ENCODE data around the gene CPA4.
"Not testable (repeated sequence)": the region's sequence is repeated elsewhere in the genome, so short reads cannot be mapped to it uniquely, and the experiment has no call there.

CPA4 gene

DNA sequence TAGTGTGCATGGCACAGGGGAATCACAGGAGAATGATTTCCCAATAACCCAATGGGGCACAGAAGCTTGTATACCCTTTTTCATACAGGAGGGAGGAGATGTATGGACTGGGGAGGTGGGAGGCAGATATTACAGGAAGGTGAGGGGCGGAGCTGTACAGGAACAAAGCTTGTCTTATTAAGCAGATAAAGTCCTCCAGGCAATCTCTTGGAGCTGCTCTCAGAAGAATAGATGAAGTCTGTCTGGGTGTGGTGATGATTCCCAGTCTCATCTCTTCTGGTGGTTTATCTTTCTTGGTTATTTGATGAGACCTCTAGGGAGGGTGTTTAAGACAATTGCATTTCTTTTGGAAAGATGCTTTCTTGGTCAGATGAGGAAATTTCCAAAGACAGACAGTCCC lies 26.6 kb downstream of the CPA4 start:
- no peak for TF ChIP-seq ZNF274 (IDR thresholded peaks at IDR 0.05; ENCODE audit: low read depth, low read length)
- TF ChIP-seq YY1 (IDR thresholded peaks at IDR 0.05; ENCODE audit: insufficient read depth, insufficient read length) = no peak
- no peak for TF ChIP-seq SUZ12 (IDR thresholded peaks at IDR 0.05; ENCODE audit: extremely low read depth, insufficient read depth, insufficient read length)
- DNase-seq (ENCODE audit: low read depth, low spot score) = no peak
- Histone ChIP-seq H3K36me3 (ENCODE audit: insufficient read depth, insufficient read length, low read length) (no peaks in the 10 kb centered on the region), H3K4me1 (ENCODE audit: insufficient read depth, insufficient read length) (peaks cover 2% of the 10 kb centered on the region), H3K4me3 (ENCODE audit: insufficient read length, low read depth) (no peak overlapping the region), H3K9ac (ENCODE audit: insufficient read length, low read depth) (no peak overlapping the region), H3K9me3 (ENCODE audit: insufficient read depth, low read length) (no peaks in the 10 kb centered on the region), H3K27me3 (ENCODE audit: insufficient read depth, insufficient read length) (no peaks in the 10 kb centered on the region)

DNA sequence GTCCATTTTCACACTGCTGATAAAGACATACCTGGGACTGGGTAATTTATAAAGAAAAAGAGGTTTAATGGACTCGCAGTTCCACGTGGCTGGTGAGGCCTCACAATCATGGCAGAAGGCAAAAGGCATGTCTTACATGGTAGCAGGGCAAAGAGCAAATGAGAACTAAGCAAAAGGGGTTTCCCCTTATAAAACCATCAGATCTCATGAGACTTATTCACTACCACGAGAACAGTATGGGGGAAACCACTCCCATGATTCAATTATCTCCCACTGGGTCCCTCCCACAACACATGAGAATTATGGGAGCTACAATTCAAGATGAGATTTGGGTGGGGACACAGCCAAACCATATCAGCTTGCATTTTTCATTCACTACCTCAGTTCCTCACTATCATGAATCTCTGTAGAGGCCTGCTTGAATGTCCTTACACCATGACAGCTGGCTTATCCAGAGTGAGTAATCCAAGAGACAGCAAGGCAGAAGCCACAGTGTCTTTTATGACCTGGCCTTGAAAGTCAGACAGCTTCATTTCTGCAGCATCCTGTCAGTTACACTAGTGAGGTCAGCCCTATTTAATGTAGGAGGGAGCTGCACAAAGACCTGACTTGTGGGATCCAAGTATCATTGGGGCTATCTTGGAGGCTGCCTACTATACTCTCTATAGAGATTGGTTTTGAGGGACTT lies 28.7 kb downstream of the CPA4 start:
- not testable (repeated sequence) for DNase-seq (ENCODE audit: low read depth, low spot score); H3K36me3 ChIP-seq (ENCODE audit: insufficient read depth, insufficient read length, low read length); H3K27me3 ChIP-seq (ENCODE audit: insufficient read depth, insufficient read length); H3K4me1 ChIP-seq (ENCODE audit: insufficient read depth, insufficient read length); H3K9ac ChIP-seq (ENCODE audit: insufficient read length, low read depth); H3K9me3 ChIP-seq (ENCODE audit: insufficient read depth, low read length); H3K4me3 ChIP-seq (ENCODE audit: insufficient read length, low read depth)

DNA sequence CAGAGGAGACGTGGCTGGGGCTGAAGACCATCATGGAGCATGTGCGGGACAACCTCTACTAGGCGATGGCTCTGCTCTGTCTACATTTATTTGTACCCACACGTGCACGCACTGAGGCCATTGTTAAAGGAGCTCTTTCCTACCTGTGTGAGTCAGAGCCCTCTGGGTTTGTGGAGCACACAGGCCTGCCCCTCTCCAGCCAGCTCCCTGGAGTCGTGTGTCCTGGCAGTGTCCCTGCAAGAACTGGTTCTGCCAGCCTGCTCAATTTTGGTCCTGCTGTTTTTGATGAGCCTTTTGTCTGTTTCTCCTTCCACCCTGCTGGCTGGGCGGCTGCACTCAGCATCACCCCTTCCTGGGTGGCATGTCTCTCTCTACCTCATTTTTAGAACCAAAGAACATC lies 29.7 kb downstream of the CPA4 start:
- Histone ChIP-seq H3K36me3 (ENCODE audit: insufficient read depth, insufficient read length, low read length) (no peaks in the 10 kb centered on the region), H3K9me3 (ENCODE audit: insufficient read depth, low read length) (no peaks in the 10 kb centered on the region), H3K9ac (ENCODE audit: insufficient read length, low read depth) (no peak overlapping the region), H3K4me1 (ENCODE audit: insufficient read depth, insufficient read length) (peaks cover 2% of the 10 kb centered on the region), H3K27me3 (ENCODE audit: insufficient read depth, insufficient read length) (no peaks in the 10 kb centered on the region), H3K4me3 (ENCODE audit: insufficient read length, low read depth) (no peak overlapping the region)
- TF ChIP-seq SUZ12 (IDR thresholded peaks at IDR 0.05; ENCODE audit: extremely low read depth, insufficient read depth, insufficient read length) (no peak), ZNF274 (IDR thresholded peaks at IDR 0.05; ENCODE audit: low read depth, low read length) (no peak), YY1 (IDR thresholded peaks at IDR 0.05; ENCODE audit: insufficient read depth, insufficient read length) (no peak)
- no peak for DNase-seq (ENCODE audit: low read depth, low spot score)

DNA sequence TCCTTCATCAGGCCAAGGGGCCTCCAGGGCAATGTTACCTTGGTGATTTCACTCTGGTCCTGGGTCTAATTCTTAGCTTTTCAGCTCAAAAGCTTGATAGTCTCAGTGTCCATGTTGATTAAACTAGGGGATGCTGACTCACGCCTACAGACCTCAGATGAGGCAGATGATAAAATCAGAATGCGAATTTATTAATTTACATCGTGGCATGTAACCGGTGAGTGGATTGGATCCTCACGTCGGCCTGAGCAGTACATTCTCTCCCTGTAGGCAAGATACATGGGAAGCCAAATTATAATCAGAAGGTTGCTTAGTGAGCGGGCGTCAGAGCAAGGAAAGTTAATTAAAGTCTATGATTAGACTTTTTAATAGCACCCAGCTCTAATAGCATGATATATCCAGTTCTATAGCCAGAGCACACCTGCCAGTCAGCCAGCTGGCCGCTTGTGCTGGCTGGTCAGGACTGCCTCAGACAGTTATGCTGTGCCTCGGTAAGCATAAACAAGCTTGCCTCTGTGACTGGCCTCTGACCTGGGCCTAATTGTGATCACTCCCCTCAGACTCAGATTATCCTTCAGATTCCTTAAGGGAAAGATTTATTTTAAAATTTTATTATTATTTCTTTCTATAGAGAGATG lies 31.5 kb downstream of the CPA4 start:
- peaks cover 3% of the 10 kb centered on the region for H3K4me1 ChIP-seq (ENCODE audit: insufficient read depth, insufficient read length)
- H3K36me3 ChIP-seq (ENCODE audit: insufficient read depth, insufficient read length, low read length) = no peaks in the 10 kb centered on the region
- H3K9ac ChIP-seq (ENCODE audit: insufficient read length, low read depth) = no peak overlapping the region
- no peak for DNase-seq (ENCODE audit: low read depth, low spot score)
- no peaks in the 10 kb centered on the region for H3K9me3 ChIP-seq (ENCODE audit: insufficient read depth, low read length)
- TF ChIP-seq YY1 (IDR thresholded peaks at IDR 0.05; ENCODE audit: insufficient read depth, insufficient read length) (no peak), SUZ12 (IDR thresholded peaks at IDR 0.05; ENCODE audit: extremely low read depth, insufficient read depth, insufficient read length) (no peak), ZNF274 (IDR thresholded peaks at IDR 0.05; ENCODE audit: low read depth, low read length) (no peak)
- H3K27me3 ChIP-seq (ENCODE audit: insufficient read depth, insufficient read length) = no peaks in the 10 kb centered on the region
- no peak overlapping the region for H3K4me3 ChIP-seq (ENCODE audit: insufficient read length, low read depth)

DNA sequence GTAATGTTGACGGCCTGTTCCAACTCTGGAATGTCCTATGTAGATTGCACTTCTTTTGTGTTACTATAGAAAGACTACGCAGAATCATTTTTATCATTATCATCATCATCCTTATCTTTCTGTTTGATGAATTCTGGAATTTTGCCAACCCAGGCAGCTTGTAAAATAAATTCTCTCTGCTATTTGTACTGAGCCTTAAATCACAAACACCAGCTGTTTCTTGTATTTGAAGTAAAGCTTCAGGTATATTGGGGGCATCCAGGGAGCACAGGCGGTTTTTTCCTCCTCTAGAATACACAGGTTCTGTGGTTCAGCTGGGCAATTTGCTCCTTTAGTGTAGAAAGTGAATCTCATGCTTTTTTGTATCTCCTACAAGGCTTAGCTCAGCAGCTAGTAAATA lies 36.7 kb downstream of the CPA4 start:
- H3K9ac ChIP-seq (ENCODE audit: insufficient read length, low read depth) = no peak overlapping the region
- no peak for DNase-seq (ENCODE audit: low read depth, low spot score)
- no peaks in the 10 kb centered on the region for H3K27me3 ChIP-seq (ENCODE audit: insufficient read depth, insufficient read length)
- H3K36me3 ChIP-seq (ENCODE audit: insufficient read depth, insufficient read length, low read length) = no peaks in the 10 kb centered on the region
- H3K4me1 ChIP-seq (ENCODE audit: insufficient read depth, insufficient read length) = peaks cover 2% of the 10 kb centered on the region
- TF ChIP-seq SUZ12 (IDR thresholded peaks at IDR 0.05; ENCODE audit: extremely low read depth, insufficient read depth, insufficient read length) (no peak), YY1 (IDR thresholded peaks at IDR 0.05; ENCODE audit: insufficient read depth, insufficient read length) (no peak)
- H3K9me3 ChIP-seq (ENCODE audit: insufficient read depth, low read length) = no peaks in the 10 kb centered on the region
- H3K4me3 ChIP-seq (ENCODE audit: insufficient read length, low read depth) = no peak overlapping the region

DNA sequence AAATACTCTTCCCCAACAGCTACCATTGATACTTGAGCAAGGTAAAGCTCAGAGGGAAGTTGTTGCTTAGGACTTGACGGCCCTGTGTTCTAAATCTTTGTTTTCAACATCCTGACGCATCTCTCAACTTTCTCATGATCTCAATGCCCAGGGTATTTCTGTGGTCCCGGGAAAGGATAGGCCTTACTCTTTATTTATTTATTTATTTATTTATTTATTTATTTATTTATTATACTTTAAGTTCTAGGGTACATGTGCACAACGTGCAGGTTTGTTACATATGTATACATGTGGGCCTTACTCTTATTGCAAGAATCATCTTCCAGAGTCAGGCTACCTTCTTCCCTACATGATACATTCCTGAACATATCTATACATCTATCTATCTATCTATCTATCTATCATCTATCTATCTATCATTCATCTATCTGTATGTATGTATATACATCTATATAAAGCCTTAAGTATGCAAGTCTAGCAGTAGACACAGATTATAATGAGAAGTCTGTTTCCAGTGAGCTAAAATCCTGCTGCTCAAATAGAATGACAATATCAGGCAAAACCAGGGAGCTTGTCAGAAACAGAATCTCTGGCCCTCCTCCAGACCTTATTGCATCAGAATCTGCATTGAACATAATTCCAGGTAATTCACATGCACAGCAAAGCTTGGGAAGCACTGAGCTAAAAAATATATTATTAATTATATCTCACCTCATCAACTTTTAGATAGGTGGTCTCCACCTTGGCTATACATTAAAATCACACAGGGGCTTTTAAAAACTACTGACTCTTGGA lies 39.5 kb downstream of the CPA4 start:
- no peak for DNase-seq (ENCODE audit: low read depth, low spot score)
- H3K36me3 ChIP-seq (ENCODE audit: insufficient read depth, insufficient read length, low read length) = no peaks in the 10 kb centered on the region
- no peaks in the 10 kb centered on the region for H3K9me3 ChIP-seq (ENCODE audit: insufficient read depth, low read length)
- no peak overlapping the region for H3K9ac ChIP-seq (ENCODE audit: insufficient read length, low read depth)
- no peaks in the 10 kb centered on the region for H3K27me3 ChIP-seq (ENCODE audit: insufficient read depth, insufficient read length)
- no peak for TF ChIP-seq SUZ12 (IDR thresholded peaks at IDR 0.05; ENCODE audit: extremely low read depth, insufficient read depth, insufficient read length)
- no peak for TF ChIP-seq YY1 (IDR thresholded peaks at IDR 0.05; ENCODE audit: insufficient read depth, insufficient read length)
- no peak for TF ChIP-seq ZNF274 (IDR thresholded peaks at IDR 0.05; ENCODE audit: low read depth, low read length)
- peaks cover 2% of the 10 kb centered on the region for H3K4me1 ChIP-seq (ENCODE audit: insufficient read depth, insufficient read length)
- H3K4me3 ChIP-seq (ENCODE audit: insufficient read length, low read depth) = no peak overlapping the region

DNA sequence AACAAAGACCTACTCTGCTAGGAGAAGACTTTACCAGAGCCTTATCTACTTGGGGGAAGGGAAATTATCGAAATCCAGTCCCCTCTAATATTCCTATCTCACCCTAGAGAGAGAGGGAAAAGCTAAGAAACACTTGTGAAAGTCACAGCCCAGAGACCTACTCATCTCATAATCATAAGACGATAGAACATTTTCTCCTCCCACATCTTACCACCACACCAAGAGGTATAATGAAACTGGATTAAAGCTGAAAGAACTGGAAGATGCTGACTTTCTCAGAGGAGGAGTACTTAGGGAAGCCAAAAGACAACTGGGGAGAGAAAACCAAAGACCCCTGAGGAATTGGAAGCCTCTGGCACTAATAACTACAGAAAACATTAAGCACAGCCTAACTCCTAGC lies 40.9 kb downstream of the CPA4 start:
- Histone ChIP-seq H3K4me3 (ENCODE audit: insufficient read length, low read depth) (no peak overlapping the region), H3K27me3 (ENCODE audit: insufficient read depth, insufficient read length) (no peaks in the 10 kb centered on the region), H3K36me3 (ENCODE audit: insufficient read depth, insufficient read length, low read length) (no peaks in the 10 kb centered on the region), H3K9me3 (ENCODE audit: insufficient read depth, low read length) (no peaks in the 10 kb centered on the region), H3K9ac (ENCODE audit: insufficient read length, low read depth) (no peak overlapping the region), H3K4me1 (ENCODE audit: insufficient read depth, insufficient read length) (peaks cover 6% of the 10 kb centered on the region)
- TF ChIP-seq YY1 (IDR thresholded peaks at IDR 0.05; ENCODE audit: insufficient read depth, insufficient read length) (no peak), SUZ12 (IDR thresholded peaks at IDR 0.05; ENCODE audit: extremely low read depth, insufficient read depth, insufficient read length) (no peak), ZNF274 (IDR thresholded peaks at IDR 0.05; ENCODE audit: low read depth, low read length) (no peak)
- no peak for DNase-seq (ENCODE audit: low read depth, low spot score)

Measured in NT2/D1 (cell line).